PC-9 (cell line): ENCODE results near the gene NTMT1. TPM values are rescaled to one million over a fixed set of nuclear protein-coding genes. Genes with fewer than 3 reads are reported as not detected.

Experiments used
- BruUV-seq: library from RNA; stranded (reverse); fragments of 400-500 nt; replicated peaks from 2 replicates; lab custom pipeline; 2021; lab: Mats Ljungman, UMichigan
- CTCF ChIA-PET: fragments of 300-600 bp; sonication (Branson Sonifier 250); formaldehyde crosslinking; loops from one replicate; lab custom pipeline; 2022; ENCODE audit warnings: antibody characterized with exemption; lab: Charles Lee
- POLR2A ChIA-PET: fragments of 300-600 bp; sonication (Branson Sonifier 250); formaldehyde crosslinking; loops from one replicate; lab custom pipeline; 2022; ENCODE audit warnings: antibody characterized with exemption; ENCODE audit not compliant: unreplicated experiment; lab: Charles Lee
- DNase-seq, 2 experiments: peaks; one replicate each; pipeline versions ENCODE4 v3.0.0 to v3.0.0-alpha.2; 2015 to 2022; ENCODE audit warnings: mixed read lengths in 1 of 2
- H2AFZ ChIP-seq: fragments of 200-600 bp; sonication (generic); 2 replicates; pipeline ENCODE4 v1.8.1; 2017; ENCODE audit warnings: antibody characterized with exemption
- H3F3A ChIP-seq: fragments of 200-600 bp; sonication (generic); 2 replicates; pipeline ENCODE4 v1.8.1; 2017; ENCODE audit warnings: antibody characterized with exemption, mild to moderate bottlenecking, low read depth; ENCODE audit not compliant: insufficient read depth
- H3K27ac ChIP-seq: fragments of 200-600 bp; sonication (generic); 2 replicates; pipeline ENCODE4 v1.6.1; 2016; ENCODE audit warnings: mixed run types
- H3K27me3 ChIP-seq: fragments of 200-600 bp; sonication (generic); 2 replicates; pipeline ENCODE4 v1.6.1; 2016; ENCODE audit warnings: low read depth, mixed run types; ENCODE audit not compliant: insufficient read depth
- H3K36me3 ChIP-seq: fragments of 200-600 bp; sonication (generic); 2 replicates; pipeline ENCODE4 v1.6.1; 2016; ENCODE audit warnings: low read depth, mixed run types
- H3K4me1 ChIP-seq: fragments of 200-600 bp; sonication (generic); replicated peaks from 2 replicates; pipeline ENCODE4 v1.6.1; 2016; ENCODE audit warnings: mixed run types; ENCODE audit not compliant: insufficient read depth
- H3K4me2 ChIP-seq: fragments of 200-600 bp; sonication (generic); 2 replicates; pipeline ENCODE4 v1.6.1; 2017; ENCODE audit warnings: mixed run types
- H3K4me3 ChIP-seq: fragments of 200-600 bp; sonication (generic); 2 replicates; pipeline ENCODE4 v1.6.1; 2016; ENCODE audit warnings: mixed run types
- H3K79me2 ChIP-seq: fragments of 200-600 bp; sonication (generic); 2 replicates; pipeline ENCODE4 v1.6.1; 2017; ENCODE audit warnings: low read depth, mixed run types
- H3K9me2 ChIP-seq: fragments of 200-600 bp; sonication (generic); 2 replicates; pipeline ENCODE4 v1.8.1; 2017; ENCODE audit warnings: mild to moderate bottlenecking; ENCODE audit not compliant: insufficient read depth
- H3K9me3 ChIP-seq: fragments of 200-600 bp; sonication (generic); 2 replicates; pipeline ENCODE4 v1.8.1; 2016; ENCODE audit warnings: low read depth; ENCODE audit not compliant: insufficient read depth
- H4K20me1 ChIP-seq: fragments of 200-600 bp; sonication (generic); 2 replicates; pipeline ENCODE4 v1.8.1; 2017; ENCODE audit not compliant: insufficient read depth
- CTCF ChIP-seq: fragments of 200-600 bp; sonication (generic); conservative IDR thresholded peaks from 2 replicates; pipeline ENCODE4 v1.6.1; 2017; ENCODE audit warnings: mixed run types, antibody characterized with exemption, mild to moderate bottlenecking, moderate library complexity
- EZH2 ChIP-seq: fragments of 200-600 bp; sonication (generic); IDR thresholded peaks from 2 replicates; pipeline ENCODE4 v1.8.0; 2017; ENCODE audit warnings: antibody characterized with exemption, low read depth
- intact Hi-C: fragments of 100-400 bp; cut with micrococcal nuclease; formaldehyde crosslinking; loops from one replicate; pipeline ENCODE4 v1.10.0; 2022; ENCODE audit not compliant: unreplicated experiment
- total RNA-seq: library from RNA; stranded (reverse); gene quantifications from 2 replicates; pipeline ENCODE4 v1.2.3, GENCODE V29; 2021

The NTMT1 gene
- total RNA-seq, 1 experiment from 2014 or later, result 52.5 TPM

- Histone ChIP-seq H3K27me3 (no peaks in the 10 kb centered on the region), H3K4me1 (no peaks in the 10 kb centered on the region), H3F3A (peaks cover 2% of the 10 kb centered on the region; the same call in 1 of the 2 replicates), H3K9me3 (no peaks in the 10 kb centered on the region), H2AFZ (no peak overlapping the region), H3K4me3 (no peak overlapping the region), H3K27ac (no peak overlapping the region), H3K4me2 (no peak overlapping the region), H3K9me2 (no peaks in the 10 kb centered on the region), H4K20me1 (no peaks in the 10 kb centered on the region), H3K79me2 (no peaks in the 10 kb centered on the region), H3K36me3 (no peaks in the 10 kb centered on the region)
- ChIA-PET POLR2A (no interaction called here), CTCF (no interaction called here)
- DNase-seq, result no peak
- TF ChIP-seq CTCF, result no peak
- no peak for TF ChIP-seq EZH2
- no TSS peak for BruUV-seq
- intact Hi-C loops, result no loop called here
Observed at GRCh38 chr9:129647635-129648034, 21.7 kb downstream of the NTMT1 start.

GRCh38 chr9:129648092-129648763 is 22.3 kb downstream of the NTMT1 start:
- H2AFZ ChIP-seq, result no peak overlapping the region

GRCh38 chr9:129648764-129649115 is 22.8 kb downstream of the NTMT1 start:
- H2AFZ ChIP-seq, result no peak overlapping the region
- intact Hi-C loops, result no loop called here

More at GRCh38 chr9:129648092-129648763, 22.3 kb downstream of the NTMT1 start:
- H3K4me2 ChIP-seq, result no peak overlapping the region
- no peak overlapping the region for H3K27ac ChIP-seq
- no peaks in the 10 kb centered on the region for H3F3A ChIP-seq
- no peaks in the 10 kb centered on the region for H3K9me3 ChIP-seq
- no peaks in the 10 kb centered on the region for H4K20me1 ChIP-seq
- H3K79me2 ChIP-seq, result no peaks in the 10 kb centered on the region
- DNase-seq, result no peak
- POLR2A ChIA-PET, result no interaction called here
- intact Hi-C loops, result no loop called here
- H3K4me3 ChIP-seq, result no peak overlapping the region
- no peaks in the 10 kb centered on the region for H3K27me3 ChIP-seq
- H3K36me3 ChIP-seq, result no peaks in the 10 kb centered on the region
- H3K4me1 ChIP-seq, result no peaks in the 10 kb centered on the region
- CTCF ChIA-PET, result no interaction called here
- H3K9me2 ChIP-seq, result no peaks in the 10 kb centered on the region
- TF ChIP-seq CTCF (no peak), EZH2 (no peak)
- BruUV-seq, result no TSS peak

More at GRCh38 chr9:129648764-129649115, 22.8 kb downstream of the NTMT1 start:
- Histone ChIP-seq H3F3A (no peaks in the 10 kb centered on the region), H3K27ac (no peak overlapping the region), H3K79me2 (no peaks in the 10 kb centered on the region), H4K20me1 (no peaks in the 10 kb centered on the region), H3K9me2 (no peaks in the 10 kb centered on the region), H3K4me1 (no peaks in the 10 kb centered on the region), H3K27me3 (no peaks in the 10 kb centered on the region), H3K4me2 (no peak overlapping the region), H3K4me3 (no peak overlapping the region), H3K9me3 (no peaks in the 10 kb centered on the region), H3K36me3 (no peaks in the 10 kb centered on the region)
- POLR2A ChIA-PET, result no interaction called here
- CTCF ChIA-PET, result no interaction called here
- no TSS peak for BruUV-seq
- no peak for DNase-seq
- TF ChIP-seq EZH2, result no peak
- TF ChIP-seq CTCF, result no peak
